Mucosa of gallbladder (tissue), 1 donor: ENCODE results near the gene C1orf226. TPM values are rescaled to one million over a fixed set of nuclear protein-coding genes. Genes with fewer than 3 reads are reported as not detected.

Experiments used
- DNase-seq: peaks from one replicate; pipeline ENCODE4 v3.0.0-alpha.2; 2020; ENCODE audit warnings: low spot score
- total RNA-seq: library from RNA; stranded (reverse); gene quantifications from one replicate; pipeline ENCODE4 v1.2.1, GENCODE V29; 2021
- donor health status: DM: no; HTN: no; CAD: no.

The C1orf226 gene
- total RNA-seq, 1 donor from 2014 or later = 31.4 TPM

GRCh38 chr1:162384601-162385279 is 3.2 kb downstream of the C1orf226 start:
- no peak for DNase-seq

GRCh38 chr1:162385280-162385623 is 3.7 kb downstream of the C1orf226 start:
- DNase-seq = no peak

- DNase-seq = no peak
Observed at GRCh38 chr1:162385702-162386101, 4.2 kb downstream of the C1orf226 start.

DNA sequence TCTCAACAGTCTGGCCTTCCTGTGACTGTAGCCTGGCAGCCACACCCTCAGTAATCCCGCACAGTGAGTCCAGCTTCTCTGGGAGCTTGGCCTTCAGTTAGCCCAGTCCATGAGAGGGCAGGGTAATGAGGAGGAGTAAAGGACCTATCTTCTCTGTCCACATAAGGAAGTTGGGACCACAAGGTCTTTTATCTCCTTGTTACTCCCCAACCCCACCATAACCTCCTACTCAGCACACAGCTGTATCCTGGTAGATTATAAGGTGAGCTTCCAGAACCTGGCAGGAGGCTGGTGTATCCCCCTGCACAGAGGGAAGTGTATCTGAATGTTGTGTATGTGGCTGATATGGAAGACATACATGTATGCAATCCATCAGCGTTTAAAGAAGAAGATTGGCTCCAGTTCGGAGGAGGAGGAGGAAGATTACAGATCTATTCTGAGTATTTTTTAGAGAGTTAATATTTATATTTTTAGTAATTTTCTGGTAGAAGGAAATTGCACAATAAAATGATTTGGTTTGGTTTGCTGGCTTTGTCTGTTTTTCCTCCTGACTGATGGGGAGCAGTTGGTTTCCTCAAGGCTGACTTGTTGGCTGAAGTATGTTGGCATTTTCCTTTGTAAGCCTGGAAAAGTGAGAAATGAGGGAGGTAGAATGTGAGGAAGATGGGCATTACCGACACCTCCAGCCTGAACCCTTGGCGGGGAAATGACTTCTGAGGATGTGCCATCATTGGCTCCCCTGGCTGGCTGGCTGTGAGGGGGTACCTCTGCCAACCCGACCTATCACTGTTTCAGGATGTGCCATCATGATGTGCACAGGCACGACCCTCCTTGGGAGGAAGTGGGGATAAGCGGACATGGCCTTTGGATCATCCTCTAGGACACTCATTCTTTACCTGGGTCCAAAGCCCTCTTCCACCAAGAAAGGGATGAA is 5.0 kb downstream of the C1orf226 start:
- DNase-seq = no peak

DNA sequence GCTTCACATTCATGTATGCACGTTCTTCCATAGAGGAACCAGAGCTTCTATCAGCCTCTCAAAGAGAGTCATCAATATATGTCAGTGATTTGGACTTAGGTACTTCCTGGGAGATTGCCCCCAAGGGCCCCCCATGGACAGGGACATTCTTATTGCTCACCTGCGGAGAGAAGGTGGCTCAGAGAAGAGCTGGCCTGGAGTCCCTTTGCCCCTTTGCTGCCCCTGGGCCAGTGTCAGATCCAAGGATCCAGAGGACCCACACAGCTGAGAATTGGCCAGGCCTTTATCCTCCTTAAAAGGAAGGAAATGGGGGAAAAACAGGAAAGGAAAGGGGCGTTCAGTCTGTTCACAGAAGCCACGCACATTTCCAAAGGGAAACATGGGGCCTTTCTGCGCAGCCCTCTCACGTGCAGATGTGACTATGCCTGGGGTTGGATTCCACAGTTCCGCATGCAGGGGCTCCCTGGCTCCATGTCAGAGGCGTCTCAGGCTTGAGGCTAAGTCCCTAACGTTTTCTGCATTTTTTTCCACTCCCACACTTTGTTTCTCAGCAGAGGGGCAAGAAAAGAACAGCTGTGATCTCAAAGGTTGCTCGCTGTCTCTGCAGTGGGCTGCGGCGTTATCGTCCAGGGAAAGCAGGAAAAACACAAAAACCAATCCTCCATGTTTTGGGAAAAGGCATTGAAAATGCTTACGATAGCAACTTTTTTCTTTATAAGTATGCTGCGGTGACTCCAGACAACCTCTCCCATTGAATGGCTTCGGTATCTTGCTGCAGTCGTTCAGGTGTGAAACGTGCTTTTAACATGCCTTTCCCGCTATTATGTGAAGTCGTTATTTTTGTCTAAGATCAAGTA is 5.9 kb downstream of the C1orf226 start:
- DNase-seq = no peak

DNA sequence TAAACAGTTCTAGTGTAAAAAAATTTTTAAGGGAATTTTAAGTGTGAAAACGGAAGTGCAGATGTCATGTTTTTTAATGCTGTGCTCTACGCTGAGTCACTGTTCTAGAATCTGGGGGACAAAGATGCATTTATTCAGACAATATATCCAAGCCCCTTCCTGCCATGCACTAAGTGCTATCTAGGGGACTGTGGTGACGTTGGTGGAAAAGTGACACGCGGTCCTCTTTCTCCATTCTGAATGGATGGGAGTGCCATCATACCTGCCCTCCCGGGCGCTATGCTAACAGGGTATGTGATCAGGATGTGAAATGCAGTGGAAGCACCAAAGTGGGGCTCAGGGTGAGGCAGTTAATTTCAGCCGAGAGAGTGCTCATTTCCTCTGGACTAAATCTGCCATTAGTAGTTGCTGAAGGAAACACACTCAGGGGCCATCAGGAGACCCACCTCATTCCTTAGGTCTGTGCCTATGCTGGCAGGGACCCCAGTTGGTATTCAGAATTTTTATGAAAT is 6.6 kb downstream of the C1orf226 start:
- DNase-seq = no peak

- no peak for DNase-seq
Observed at GRCh38 chr1:162388615-162389014, 7.1 kb downstream of the C1orf226 start.

DNA sequence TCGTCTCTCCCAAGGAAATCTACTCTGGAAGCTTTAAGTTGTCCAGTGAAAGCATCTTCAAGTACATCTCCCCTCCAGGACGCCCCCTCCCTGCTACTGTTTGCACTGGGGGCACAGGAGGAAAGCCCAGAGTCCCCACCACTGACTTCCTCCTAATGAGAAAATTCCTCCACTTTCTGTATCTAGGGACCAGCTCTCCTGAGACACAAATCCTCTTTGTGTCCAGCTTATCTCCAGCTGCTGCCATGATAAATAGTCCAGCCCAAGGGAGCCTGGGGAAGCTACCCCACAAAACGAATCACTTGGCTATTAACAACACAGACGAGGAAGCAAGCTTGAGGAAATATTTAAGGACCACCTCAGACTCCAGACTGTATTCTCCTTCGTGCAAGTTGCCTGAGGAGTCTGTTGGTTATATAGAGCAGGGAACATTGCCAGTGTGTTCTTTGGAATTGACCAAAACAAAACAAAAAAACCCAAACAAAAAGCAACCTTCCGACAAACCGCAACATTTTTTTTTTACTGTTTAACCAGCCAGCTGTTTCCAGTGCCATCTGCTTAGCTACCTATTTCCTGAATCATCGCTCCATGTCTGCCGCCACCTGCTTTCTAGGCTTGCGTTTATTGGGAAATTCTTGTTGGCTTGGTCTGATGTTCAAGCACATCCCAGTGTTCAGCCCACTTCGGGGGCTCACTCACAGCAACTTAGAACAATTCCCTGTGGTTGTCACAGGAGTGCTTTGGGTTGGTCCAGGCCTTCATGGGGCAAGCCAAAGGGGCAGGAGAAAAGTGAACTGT is 7.7 kb downstream of the C1orf226 start:
- DNase-seq = no peak

- DNase-seq = no peak
Observed at GRCh38 chr1:162389971-162390370, 8.4 kb downstream of the C1orf226 start.

DNA sequence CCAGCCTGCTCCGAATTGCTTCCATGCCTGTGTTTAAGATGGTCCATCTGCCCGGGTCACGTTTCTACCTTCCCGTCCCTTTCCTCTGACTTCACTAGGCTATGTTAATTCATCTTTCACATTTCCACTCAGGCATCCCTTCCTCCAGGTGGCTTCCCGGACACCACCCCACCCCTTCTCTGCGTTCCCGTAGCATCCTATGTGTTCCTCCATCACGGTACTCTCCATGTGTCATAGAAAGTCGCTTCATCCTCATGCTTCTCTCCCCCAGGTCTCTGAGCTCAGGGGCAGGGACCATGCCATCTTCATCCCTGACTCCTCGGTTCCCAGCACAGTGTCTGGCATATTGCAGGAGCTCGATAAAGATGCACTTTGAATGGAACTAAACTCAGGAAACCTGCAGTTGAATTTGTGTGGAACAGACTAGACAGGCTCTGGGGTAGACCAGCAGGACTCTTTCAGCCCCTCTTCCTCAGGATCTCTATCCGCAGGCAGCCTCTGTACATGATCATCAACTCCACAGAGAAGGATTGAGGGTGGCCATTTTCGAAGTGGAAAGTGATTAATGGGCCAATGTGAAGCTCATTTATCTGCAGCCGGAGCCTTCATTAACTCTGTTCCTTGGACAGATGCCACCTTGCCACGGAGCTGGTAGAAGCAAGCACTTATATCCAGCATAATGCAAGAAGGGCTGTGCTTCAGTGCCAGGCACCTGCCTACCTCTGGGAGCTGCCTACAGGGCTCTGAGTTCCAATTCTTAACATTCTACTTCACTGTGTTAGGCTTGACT is 9.1 kb downstream of the C1orf226 start:
- DNase-seq = no peak

GRCh38 chr1:162391790-162392563 is 10.4 kb downstream of the C1orf226 start:
- no peak for DNase-seq

GRCh38 chr1:162396201-162396906 is 14.8 kb downstream of the C1orf226 start:
- DNase-seq = no peak

DNA sequence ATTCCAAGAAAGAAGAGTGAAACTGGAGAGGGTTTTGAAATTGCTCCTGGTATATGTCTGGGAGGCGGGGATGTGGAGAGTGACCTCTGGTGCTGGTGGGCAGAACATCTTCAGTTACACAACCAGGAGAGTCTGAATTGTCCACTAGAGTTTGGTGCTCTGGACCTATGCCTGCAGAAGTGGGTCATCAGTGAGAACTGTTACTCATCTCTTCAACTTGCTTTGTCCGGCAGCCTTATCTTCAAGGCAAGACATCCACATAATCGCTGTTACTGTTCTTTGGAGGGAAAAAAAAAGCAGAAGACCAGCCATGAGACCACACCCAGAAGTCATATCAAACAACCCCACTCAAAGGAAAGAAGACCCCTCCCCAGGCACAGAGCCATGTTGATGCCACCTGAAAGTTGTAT is 15.5 kb downstream of the C1orf226 start:
- no peak for DNase-seq

DNA sequence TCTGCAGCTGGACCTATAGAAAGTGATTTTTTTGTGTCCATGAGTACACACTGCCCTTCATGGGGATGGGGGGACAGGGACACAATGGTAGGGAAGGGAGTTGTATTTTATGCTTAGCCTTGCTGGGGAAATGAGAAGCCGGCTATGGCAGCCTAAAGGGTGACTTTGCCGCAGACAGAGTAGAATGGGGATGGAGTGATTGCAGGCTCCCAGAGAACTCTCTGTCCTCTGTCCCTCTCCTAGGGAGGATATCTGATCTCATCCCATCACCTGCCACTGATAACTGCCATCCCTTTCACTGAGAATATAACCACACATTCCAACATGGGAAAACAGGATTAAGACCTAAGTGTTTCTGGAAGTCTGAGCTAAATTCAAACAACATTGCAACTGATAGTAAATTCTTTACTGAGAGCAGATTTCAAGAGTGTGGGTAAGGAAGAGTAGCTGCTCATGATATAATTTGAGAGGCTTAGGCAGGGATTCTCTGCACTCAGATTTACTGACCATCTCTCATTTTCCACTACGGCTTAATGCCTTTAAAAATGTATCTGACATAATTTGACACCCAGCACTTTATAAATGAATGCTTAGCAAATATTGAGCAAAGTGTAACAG is 16.5 kb downstream of the C1orf226 start:
- no peak for DNase-seq

GRCh38 chr1:162398999-162399580 is 17.6 kb downstream of the C1orf226 start:
- no peak for DNase-seq

DNA sequence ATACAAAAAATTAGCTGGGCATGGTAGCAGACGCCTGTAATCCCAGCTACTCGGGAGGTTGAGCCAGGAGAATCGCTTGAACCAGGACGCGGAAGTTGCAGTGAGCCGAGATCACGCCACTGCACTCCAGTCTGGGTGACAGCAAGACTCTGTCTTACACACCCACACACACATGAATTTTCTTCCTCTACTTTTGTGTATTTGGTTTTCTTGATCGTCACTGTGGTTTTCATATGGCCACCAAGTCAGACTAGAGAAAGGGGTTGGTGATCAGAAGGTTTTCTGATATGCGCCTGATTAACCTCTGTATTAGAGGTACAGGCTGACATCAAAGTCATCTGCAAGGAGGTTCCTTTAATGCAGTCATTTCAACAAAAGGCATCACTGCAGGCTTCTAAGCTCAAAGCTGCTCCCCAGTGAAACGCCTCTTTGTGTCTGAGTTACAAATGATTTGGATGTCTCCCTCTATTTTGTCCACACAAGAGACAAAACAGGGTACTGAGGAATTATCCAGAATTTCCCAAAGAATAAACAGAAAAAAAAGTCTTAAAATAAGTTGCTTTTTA is 19.3 kb downstream of the C1orf226 start:
- DNase-seq = no peak

GRCh38 chr1:162404550-162405160 is 23.1 kb downstream of the C1orf226 start:
- DNase-seq = no peak
